ENCODE measurements around the gene LCE1D. TPM values are rescaled to one million over a fixed set of nuclear protein-coding genes. Genes with fewer than 3 reads are reported as not detected.

LCE1D gene
- total RNA-seq, 4 donors from 2014 or later: not detected

DNA sequence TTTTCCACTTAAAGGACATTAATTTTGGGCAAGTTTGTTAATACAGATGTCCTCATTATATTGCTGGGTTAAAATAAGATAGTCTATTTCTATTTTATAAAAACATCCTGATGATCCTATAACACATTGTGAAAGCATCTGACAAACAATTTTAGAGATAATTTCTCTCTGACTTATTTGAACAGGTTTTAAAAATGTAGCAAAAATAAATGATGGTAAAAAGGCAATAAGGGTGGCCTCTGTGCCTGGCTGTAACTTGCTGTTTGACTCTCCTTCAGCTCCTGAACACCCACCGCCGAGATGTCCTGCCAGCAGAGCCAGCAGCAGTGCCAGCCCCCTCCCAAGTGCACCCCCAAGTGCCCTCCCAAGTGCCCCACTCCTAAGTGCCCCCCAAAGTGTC is 30.7 kb downstream of the LCE1D start, which contains the start of gene LCE1A:
Gene LCE1A, plus strand, starts transcription at position 301 of the 400 bp plus-strand sequence. Its CDS starts 0 bp downstream, at position 301.
- Histone ChIP-seq H3K36me3 (no peaks in the 10 kb centered on the region), H3K4me1 (no peaks in the 10 kb centered on the region), H3K27me3 (no peaks in the 10 kb centered on the region), H3K4me3 (no peak within 1 kb of the TSS), H3K9me3 (peaks cover 0 to 12% (median 0%) of the 10 kb centered on the region in 4 donors), H3K27ac (no peak within 1 kb of the TSS)
- TF ChIP-seq POLR2A (IDR thresholded peaks at IDR 0.05) (no peak), EP300 (IDR thresholded peaks at IDR 0.05) (no peak)
- TF ChIP-seq, protein P1, sequence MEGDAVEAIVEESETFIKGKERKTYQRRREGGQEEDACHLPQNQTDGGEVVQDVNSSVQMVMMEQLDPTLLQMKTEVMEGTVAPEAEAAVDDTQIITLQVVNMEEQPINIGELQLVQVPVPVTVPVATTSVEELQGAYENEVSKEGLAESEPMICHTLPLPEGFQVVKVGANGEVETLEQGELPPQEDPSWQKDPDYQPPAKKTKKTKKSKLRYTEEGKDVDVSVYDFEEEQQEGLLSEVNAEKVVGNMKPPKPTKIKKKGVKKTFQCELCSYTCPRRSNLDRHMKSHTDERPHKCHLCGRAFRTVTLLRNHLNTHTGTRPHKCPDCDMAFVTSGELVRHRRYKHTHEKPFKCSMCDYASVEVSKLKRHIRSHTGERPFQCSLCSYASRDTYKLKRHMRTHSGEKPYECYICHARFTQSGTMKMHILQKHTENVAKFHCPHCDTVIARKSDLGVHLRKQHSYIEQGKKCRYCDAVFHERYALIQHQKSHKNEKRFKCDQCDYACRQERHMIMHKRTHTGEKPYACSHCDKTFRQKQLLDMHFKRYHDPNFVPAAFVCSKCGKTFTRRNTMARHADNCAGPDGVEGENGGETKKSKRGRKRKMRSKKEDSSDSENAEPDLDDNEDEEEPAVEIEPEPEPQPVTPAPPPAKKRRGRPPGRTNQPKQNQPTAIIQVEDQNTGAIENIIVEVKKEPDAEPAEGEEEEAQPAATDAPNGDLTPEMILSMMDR (IDR thresholded peaks at IDR 0.05): no peak
- DNase-seq (ENCODE audit: low spot score in 2 of 2): no peak
- WGBS, 2 donors: 77 to 79% methylated on average over 2 of the region's 2 CpGs

DNA sequence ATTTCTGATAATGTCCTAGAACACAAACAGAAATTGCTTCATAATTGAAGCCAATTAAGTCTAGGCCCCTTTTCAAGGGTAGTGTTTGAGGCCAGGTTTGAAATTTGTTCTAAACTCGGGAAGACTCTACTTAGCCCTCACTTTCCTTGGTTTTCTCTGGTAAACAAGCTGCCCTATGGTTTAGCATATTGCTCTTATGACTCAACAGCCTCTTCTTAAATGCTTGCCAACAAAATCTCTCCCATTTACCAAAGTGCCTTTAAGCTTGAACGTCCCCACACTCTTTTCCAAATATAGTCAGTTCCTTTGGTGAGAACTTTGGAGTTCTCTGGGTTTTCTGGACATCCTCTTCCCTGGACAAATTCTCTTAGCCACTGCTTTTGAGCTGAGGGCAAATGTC is 40.3 kb downstream of the LCE1D start:
- no peaks in the 10 kb centered on the region for H3K9me3 ChIP-seq
- no peak overlapping the region for H3K27ac ChIP-seq
- no peak overlapping the region for H3K4me3 ChIP-seq
- WGBS, 2 donors: 41 to 65% methylated on average over 2 of the region's 2 CpGs
- H3K4me1 ChIP-seq: no peaks in the 10 kb centered on the region
- DNase-seq (ENCODE audit: low spot score in 2 of 2): no peak
- H3K27me3 ChIP-seq: no peaks in the 10 kb centered on the region
- TF ChIP-seq POLR2A (IDR thresholded peaks at IDR 0.05) (no peak), EP300 (IDR thresholded peaks at IDR 0.05) (no peak)
- TF ChIP-seq, protein P1 (IDR thresholded peaks at IDR 0.05): no peak
- H3K36me3 ChIP-seq: no peaks in the 10 kb centered on the region

DNA sequence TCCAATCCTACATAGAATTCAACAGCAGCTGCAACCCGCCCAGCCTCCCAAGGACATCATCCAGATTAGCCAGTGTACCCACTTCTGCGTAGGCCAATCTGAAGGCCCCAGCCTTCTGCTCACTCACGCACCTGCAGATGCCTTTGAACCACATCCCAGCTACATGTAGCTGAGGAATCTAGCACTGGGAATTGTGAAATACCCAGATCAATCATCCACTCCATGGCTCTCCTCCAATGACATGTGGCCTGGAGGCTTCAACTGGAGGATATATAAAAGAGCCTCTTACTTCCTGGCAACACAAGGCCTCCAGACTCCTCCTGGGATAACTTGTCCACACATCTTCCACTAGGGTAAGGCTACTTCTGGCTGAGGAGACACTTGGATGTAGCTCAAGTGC is 46.0 kb downstream of the LCE1D start, which contains the start of gene LCE6A:
Gene LCE6A, plus strand, starts transcription at position 301 of the 400 bp plus-strand sequence. CDS start 665 bp downstream, outside the sequence.
- Histone ChIP-seq H3K27ac (no peak within 1 kb of the TSS), H3K9me3 (no peaks in the 10 kb centered on the region), H3K4me3 (no peak within 1 kb of the TSS), H3K27me3 (no peaks in the 10 kb centered on the region), H3K4me1 (no peaks in the 10 kb centered on the region), H3K36me3 (no peaks in the 10 kb centered on the region)
- WGBS, 2 donors: 95 to 97% methylated on average over 3 of the region's 3 CpGs
- no peak for DNase-seq (ENCODE audit: low spot score in 2 of 2)
- TF ChIP-seq EP300 (IDR thresholded peaks at IDR 0.05) (no peak), POLR2A (IDR thresholded peaks at IDR 0.05) (no peak)
- TF ChIP-seq, protein P1 (IDR thresholded peaks at IDR 0.05): no peak

Other genes with a start within 250 kb of the LCE1D start
- not detected for gene LCE3E, start 229.9 kb upstream of the LCE1D start, total RNA-seq
- not detected for gene LCE3D, start 216.2 kb upstream of the LCE1D start, total RNA-seq
- not detected for gene LCE3C, start 196.5 kb upstream of the LCE1D start, total RNA-seq
- not detected for gene LCE3B, start 182.9 kb upstream of the LCE1D start, total RNA-seq
- not detected for gene LCE3A, start 173.6 kb upstream of the LCE1D start, total RNA-seq
- not detected for gene LCE2D, start 133.3 kb upstream of the LCE1D start, total RNA-seq
- not detected for gene LCE2C, start 121.4 kb upstream of the LCE1D start, total RNA-seq
- not detected for gene LCE2B, start 110.6 kb upstream of the LCE1D start, total RNA-seq
- gene LCE2A, start 98.4 kb upstream of the LCE1D start, total RNA-seq: not detected
- gene LCE4A, start 88.6 kb upstream of the LCE1D start, total RNA-seq: not detected
- gene KPRP, start 38.7 kb upstream of the LCE1D start, total RNA-seq: not detected
- not detected for gene LCE1F, start 21.6 kb upstream of the LCE1D start, total RNA-seq
- not detected for gene LCE1E, start 10.5 kb upstream of the LCE1D start, total RNA-seq
- not detected for gene LCE1C, start 9.9 kb downstream of the LCE1D start, total RNA-seq
- not detected for gene LCE1B, start 15.2 kb downstream of the LCE1D start, total RNA-seq
- not detected for gene LCE1A, start 30.8 kb downstream of the LCE1D start, total RNA-seq
- not detected for gene LCE6A, start 46.1 kb downstream of the LCE1D start, total RNA-seq
- gene LCE7A, start 63.3 kb downstream of the LCE1D start, total RNA-seq: not detected
- not detected for gene SMCP, start 81.6 kb downstream of the LCE1D start, total RNA-seq
- gene IVL, start 111.8 kb downstream of the LCE1D start, total RNA-seq: not detected
- not detected for gene SPRR5, start 150.5 kb downstream of the LCE1D start, total RNA-seq
- not detected for gene SPRR4, start 173.9 kb downstream of the LCE1D start, total RNA-seq
- not detected for gene SPRR1A, start 187.4 kb downstream of the LCE1D start, total RNA-seq
- gene SPRR3, start 205.0 kb downstream of the LCE1D start, total RNA-seq: not detected
- not detected for gene SPRR1B, start 234.5 kb downstream of the LCE1D start, total RNA-seq
- not detected for gene SPRR2D, start 244.4 kb downstream of the LCE1D start, total RNA-seq

Data from tibial nerve (tissue), 4 donors.